Osteoblast (primary cell): Measurements from ENCODE around the gene TMPRSS13. TPM values are rescaled to one million over a fixed set of nuclear protein-coding genes. Genes with fewer than 3 reads are reported as not detected.

Source experiments
- DNase-seq: peaks from one replicate; pipeline ENCODE4 v3.0.0; 2011; ENCODE audit warnings: low spot score, mixed read lengths; ENCODE audit not compliant: insufficient read length; ENCODE audit errors: missing footprints
- H2AFZ ChIP-seq: 2 replicates; pipeline ENCODE4 v1.6.0; 2011; ENCODE audit warnings: mild to moderate bottlenecking, low read length
- H3K27ac ChIP-seq: 2 replicates; pipeline ENCODE4 v1.5.1; 2011; ENCODE audit warnings: mild to moderate bottlenecking, low read depth, low read length, moderate library complexity
- H3K27me3 ChIP-seq: 2 replicates; pipeline ENCODE4 v1.6.0; 2012; ENCODE audit warnings: mild to moderate bottlenecking, control low read depth, inconsistent platforms, low read length, moderate library complexity; ENCODE audit not compliant: insufficient read depth
- H3K36me3 ChIP-seq: 2 replicates; pipeline ENCODE4 v1.5.1; 2011; ENCODE audit warnings: mild to moderate bottlenecking, low read length, control low read depth, moderate library complexity; ENCODE audit not compliant: insufficient read depth
- H3K4me1 ChIP-seq: 2 replicates; pipeline ENCODE4 v1.5.1; 2011; ENCODE audit warnings: mild to moderate bottlenecking, low read length, control low read depth, moderate library complexity; ENCODE audit not compliant: insufficient read depth
- H3K4me2 ChIP-seq: 2 replicates; pipeline ENCODE4 v1.6.0; 2011; ENCODE audit warnings: mild to moderate bottlenecking, low read length; ENCODE audit not compliant: insufficient read depth
- H3K4me3 ChIP-seq: fragments of 200-600 bp; sonication (generic); 3 replicates; pipeline ENCODE4 v1.5.1; 2012; ENCODE audit warnings: mild to moderate bottlenecking, low read length, inconsistent platforms; ENCODE audit not compliant: insufficient read depth
- H3K79me2 ChIP-seq: 2 replicates; pipeline ENCODE4 v1.6.0; 2012; ENCODE audit warnings: mild to moderate bottlenecking, low read length, control low read depth, inconsistent platforms; ENCODE audit not compliant: insufficient read depth
- H3K9me3 ChIP-seq: 2 replicates; pipeline ENCODE4 v1.5.1; 2011; ENCODE audit warnings: low read depth, low read length, control low read depth
- H4K20me1 ChIP-seq: 2 replicates; pipeline ENCODE4 v1.6.0; 2012; ENCODE audit warnings: mild to moderate bottlenecking, low read length, control low read depth; ENCODE audit not compliant: insufficient read depth
- CTCF ChIP-seq: IDR thresholded peaks from 2 replicates; pipeline ENCODE4 v1.5.1; 2011; ENCODE audit warnings: mild to moderate bottlenecking, low read depth, low read length, moderate library complexity; ENCODE audit errors: extremely low read depth
- total RNA-seq: library from RNA; depleted of rRNA; stranded (reverse); fragments of >200 nt; gene quantifications from 2 replicates; pipeline ENCODE4 v1.2.3, GENCODE V29; 2012

The TMPRSS13 gene
- total RNA-seq, 1 donor: not detected

- no peaks in the 10 kb centered on the region for H3K9me3 ChIP-seq
- no peaks in the 10 kb centered on the region for H3K4me1 ChIP-seq
- no peak overlapping the region for H3K27ac ChIP-seq
- H3K4me2 ChIP-seq: no peak overlapping the region
- H4K20me1 ChIP-seq: no peaks in the 10 kb centered on the region
- DNase-seq: no peak
- no peaks in the 10 kb centered on the region for H3K36me3 ChIP-seq
- no peak overlapping the region for H3K4me3 ChIP-seq
- no peaks in the 10 kb centered on the region for H3K27me3 ChIP-seq
- no peaks in the 10 kb centered on the region for H3K79me2 ChIP-seq
- H2AFZ ChIP-seq: no peak overlapping the region
- TF ChIP-seq CTCF: no peak
Observed at GRCh38 chr11:117946156-117946841, 17.1 kb upstream of the TMPRSS13 start.

- Histone ChIP-seq H2AFZ (no peak overlapping the region), H3K4me3 (no peak overlapping the region), H3K27ac (no peak overlapping the region), H3K27me3 (no peaks in the 10 kb centered on the region), H3K9me3 (no peaks in the 10 kb centered on the region), H3K4me2 (no peak overlapping the region), H4K20me1 (no peaks in the 10 kb centered on the region), H3K36me3 (no peaks in the 10 kb centered on the region), H3K79me2 (no peaks in the 10 kb centered on the region), H3K4me1 (no peaks in the 10 kb centered on the region)
- DNase-seq: peak; percentile 45
- no peak for TF ChIP-seq CTCF
Observed at GRCh38 chr11:117945047-117945810, 16.0 kb upstream of the TMPRSS13 start.

DNA sequence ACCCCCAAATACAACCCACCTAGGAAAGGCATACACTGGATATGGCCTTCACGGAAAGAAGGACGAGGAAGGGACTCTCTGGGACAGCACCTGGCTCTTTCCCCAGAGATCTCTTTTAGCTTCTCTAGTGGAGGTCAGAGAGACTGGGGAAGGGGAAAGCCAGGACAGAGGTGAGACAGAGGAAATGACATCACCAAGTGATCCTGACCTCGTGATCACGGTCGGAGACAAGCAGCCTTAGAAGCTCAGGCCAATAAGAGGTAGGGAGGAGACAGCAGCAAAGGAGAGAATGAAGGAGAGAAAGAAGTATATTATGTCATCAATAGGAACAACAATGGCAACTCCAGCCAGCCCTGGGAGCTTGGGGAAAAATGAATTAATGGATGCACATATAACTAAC is 15.4 kb upstream of the TMPRSS13 start:
- Histone ChIP-seq H3K4me1 (no peaks in the 10 kb centered on the region), H3K27ac (no peak overlapping the region), H3K4me3 (no peak overlapping the region), H3K36me3 (no peaks in the 10 kb centered on the region), H3K27me3 (no peaks in the 10 kb centered on the region), H4K20me1 (no peaks in the 10 kb centered on the region), H3K4me2 (no peak overlapping the region), H3K9me3 (no peaks in the 10 kb centered on the region), H3K79me2 (no peaks in the 10 kb centered on the region), H2AFZ (no peak overlapping the region)
- no peak for DNase-seq
- TF ChIP-seq CTCF: no peak

DNA sequence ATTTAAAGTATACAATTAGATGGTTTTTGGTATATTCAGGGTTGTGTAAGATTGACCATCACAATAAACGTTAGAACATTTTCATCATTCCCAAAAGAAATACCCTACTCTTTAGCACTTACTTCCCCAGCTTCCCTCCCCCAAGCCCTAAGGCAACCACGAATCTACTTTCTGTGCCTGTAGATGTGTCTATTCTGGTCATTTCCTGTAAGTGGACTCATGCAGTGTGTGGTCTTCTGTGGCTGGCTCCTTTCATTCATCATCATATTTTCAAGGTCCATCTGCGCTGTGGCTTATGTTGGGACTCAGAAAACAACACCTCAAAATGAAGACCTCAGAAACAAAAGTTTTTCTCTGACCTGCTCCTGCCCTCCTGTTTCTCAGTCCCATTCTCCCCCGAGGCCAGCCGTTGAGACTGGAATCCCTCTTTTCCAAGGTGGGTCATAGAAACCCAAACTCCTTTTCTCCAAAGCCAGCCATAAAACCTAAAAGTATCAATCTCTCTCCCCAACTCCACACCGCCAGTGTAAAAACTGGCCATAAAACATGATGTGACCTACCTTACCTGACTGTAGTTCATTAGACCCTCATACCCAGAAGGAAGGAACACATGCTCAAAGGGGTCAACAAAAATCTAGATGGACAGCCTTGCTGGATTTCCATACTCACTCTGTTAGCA is 12.9 kb upstream of the TMPRSS13 start:
- H3K4me2 ChIP-seq: no peak overlapping the region
- no peak overlapping the region for H3K27ac ChIP-seq
- H2AFZ ChIP-seq: no peak overlapping the region
- no peaks in the 10 kb centered on the region for H3K79me2 ChIP-seq
- H4K20me1 ChIP-seq: no peaks in the 10 kb centered on the region
- no peak overlapping the region for H3K4me3 ChIP-seq
- no peak for TF ChIP-seq CTCF
- DNase-seq: no peak
- no peaks in the 10 kb centered on the region for H3K27me3 ChIP-seq
- H3K36me3 ChIP-seq: no peaks in the 10 kb centered on the region
- H3K4me1 ChIP-seq: no peaks in the 10 kb centered on the region
- H3K9me3 ChIP-seq: no peaks in the 10 kb centered on the region
